ENCODE data around the gene NUDT2.

Gene NUDT2

GRCh38 chr9:34385561-34386230 is 56.3 kb downstream of the NUDT2 start:
- DNase-seq (ENCODE audit: low read depth, low spot score): no peak

- no peak for DNase-seq (ENCODE audit: low read depth, low spot score)
Measured at GRCh38 chr9:34386656-34387055, 57.3 kb downstream of the NUDT2 start.

DNA sequence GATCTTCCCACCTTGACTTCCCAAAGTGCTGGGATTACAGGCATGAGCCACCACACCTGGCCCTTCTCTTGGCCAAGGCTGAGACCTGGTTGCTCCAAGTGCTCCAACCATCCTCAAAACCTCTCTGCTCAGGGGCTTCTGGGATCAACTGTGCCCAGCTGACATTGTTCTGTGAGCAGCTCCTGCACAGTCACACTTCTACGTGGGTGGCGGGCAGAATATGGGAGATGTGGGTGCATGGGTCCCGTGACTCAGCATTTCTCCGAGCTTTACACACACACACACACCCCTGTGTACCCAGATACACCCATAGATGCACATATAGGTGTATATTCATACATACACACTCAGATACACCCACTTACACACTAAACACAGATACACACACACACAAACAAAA is 57.9 kb downstream of the NUDT2 start:
- DNase-seq (ENCODE audit: low read depth, low spot score): no peak

DNA sequence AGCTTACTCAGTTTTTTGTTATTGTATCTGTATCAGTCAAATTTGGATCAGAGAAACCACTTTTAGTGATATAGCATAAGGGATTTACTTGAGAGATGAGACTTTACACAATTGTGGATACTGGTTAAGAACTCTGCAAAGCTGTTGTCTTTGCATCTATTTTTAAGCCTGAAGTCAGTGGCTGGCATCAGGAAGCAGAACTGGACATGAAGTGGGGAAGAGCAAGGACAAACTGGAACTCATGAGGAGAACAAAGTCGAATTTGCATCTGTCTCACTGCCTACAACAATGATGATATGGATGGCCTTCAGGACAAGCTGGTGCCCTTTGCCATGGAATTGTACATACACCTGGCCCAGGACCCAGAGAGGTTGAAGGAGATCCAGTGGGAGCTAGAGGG is 63.1 kb downstream of the NUDT2 start:
- no peak for DNase-seq (ENCODE audit: low read depth, low spot score)

Measured in activated CD4-positive, CD25-positive, alpha-beta regulatory T cell treated with anti-CD3 and anti-CD28 coated beads, Interleukin-2, amount 50 U/mL, for 16 hours (primary cell).